ENCODE data around the gene CCSER2.

The CCSER2 gene

DNA sequence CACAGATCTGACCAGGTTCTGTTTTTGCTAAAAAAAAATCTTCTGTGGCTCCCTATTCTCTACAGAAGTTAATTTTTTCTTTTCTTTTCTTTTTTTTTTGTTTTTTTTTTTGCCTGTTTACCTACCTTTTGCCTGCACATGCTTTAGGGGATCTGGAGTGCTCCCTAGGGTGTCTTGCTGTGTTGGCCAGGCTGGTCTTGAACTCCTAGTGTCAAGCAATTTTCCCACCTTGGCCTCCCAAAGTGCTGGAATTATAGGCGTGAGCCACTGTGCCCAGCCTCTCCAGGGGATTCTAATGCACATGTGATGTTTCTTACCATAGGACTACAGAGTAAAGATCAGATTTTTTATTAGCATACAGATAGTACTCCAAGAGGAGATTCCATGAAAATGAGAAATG lies 10.6 kb downstream of the CCSER2 start:
- in situ Hi-C loops (cut with MboI; ENCODE audit: low pct_unique_long_range_greater_than_20kb, low sequenced_read_pairs, unreplicated experiment) = no loop called here

DNA sequence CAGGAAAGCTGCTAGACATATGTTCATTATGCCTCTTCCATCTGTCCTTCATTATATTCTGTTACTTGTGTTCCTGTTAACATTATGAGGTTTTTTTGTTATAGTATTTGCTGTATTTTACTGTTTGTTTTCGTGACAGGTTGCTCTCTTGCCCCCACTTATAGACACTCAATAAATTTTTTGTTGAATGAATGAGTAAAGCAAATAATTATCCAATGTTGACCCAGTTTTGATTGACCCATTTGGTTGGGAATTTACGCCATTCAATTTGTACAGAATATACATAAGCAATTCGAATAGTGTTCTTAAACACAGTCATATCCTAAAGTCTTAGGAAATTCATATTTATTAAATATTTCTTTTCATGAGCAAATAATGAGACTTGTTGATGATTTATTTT lies 11.8 kb downstream of the CCSER2 start:
- in situ Hi-C loops (cut with MboI; ENCODE audit: low pct_unique_long_range_greater_than_20kb, low sequenced_read_pairs, unreplicated experiment) = no loop called here
- TF ChIP-seq, protein P1, sequence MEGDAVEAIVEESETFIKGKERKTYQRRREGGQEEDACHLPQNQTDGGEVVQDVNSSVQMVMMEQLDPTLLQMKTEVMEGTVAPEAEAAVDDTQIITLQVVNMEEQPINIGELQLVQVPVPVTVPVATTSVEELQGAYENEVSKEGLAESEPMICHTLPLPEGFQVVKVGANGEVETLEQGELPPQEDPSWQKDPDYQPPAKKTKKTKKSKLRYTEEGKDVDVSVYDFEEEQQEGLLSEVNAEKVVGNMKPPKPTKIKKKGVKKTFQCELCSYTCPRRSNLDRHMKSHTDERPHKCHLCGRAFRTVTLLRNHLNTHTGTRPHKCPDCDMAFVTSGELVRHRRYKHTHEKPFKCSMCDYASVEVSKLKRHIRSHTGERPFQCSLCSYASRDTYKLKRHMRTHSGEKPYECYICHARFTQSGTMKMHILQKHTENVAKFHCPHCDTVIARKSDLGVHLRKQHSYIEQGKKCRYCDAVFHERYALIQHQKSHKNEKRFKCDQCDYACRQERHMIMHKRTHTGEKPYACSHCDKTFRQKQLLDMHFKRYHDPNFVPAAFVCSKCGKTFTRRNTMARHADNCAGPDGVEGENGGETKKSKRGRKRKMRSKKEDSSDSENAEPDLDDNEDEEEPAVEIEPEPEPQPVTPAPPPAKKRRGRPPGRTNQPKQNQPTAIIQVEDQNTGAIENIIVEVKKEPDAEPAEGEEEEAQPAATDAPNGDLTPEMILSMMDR (IDR thresholded peaks at IDR 0.05; ENCODE audit: extremely low read depth, insufficient read depth, missing control alignments) = no peak
- no peak for DNase-seq (ENCODE audit: low spot score)

More for the DNA sequence above, 10.6 kb downstream of the CCSER2 start:
- TF ChIP-seq, protein P1 (IDR thresholded peaks at IDR 0.05; ENCODE audit: extremely low read depth, insufficient read depth, missing control alignments) = no peak
- no peak for DNase-seq (ENCODE audit: low spot score)

DNA sequence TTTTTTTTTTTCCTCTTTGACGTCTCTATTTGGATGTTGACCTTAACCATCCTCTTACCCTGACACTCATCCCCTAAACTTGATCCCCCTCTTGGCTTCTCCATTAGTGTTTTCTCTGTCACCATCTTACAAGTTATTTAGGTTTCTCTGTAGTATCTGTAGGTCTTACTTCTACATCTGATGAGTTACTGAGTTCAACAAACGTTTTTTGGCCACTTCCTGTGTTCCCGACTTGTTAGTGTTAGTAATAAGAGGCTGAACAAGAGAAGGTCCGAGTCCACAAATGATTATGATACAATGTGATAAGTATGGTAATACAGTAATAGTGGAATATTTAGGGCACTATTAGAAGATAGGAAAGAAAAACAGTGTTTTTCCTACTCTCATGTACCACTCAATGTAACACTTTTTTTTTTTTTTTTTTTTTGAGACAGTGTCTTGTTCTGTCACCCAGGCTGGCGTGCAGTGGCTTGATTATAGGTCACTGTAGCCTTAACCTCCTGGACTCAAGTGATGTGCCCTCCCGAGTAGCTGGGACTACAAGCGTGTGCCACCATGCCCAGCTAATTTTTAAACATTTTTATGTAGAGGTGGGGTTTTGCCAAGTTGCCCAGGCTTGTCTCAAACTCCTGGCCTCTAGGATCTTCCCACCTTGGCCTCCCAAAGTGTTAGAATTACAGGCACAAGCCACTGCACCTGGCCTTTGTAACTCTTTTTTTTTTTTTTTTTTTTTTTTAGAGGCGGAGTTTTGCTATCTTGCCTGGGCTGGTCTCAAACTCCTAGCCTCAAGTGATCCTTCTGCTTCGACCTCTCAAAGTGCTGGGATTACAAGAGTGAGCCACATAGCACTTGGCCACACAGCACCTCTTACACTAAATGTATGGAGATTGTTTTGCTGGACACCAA lies 12.5 kb downstream of the CCSER2 start:
- TF ChIP-seq, protein P1 (IDR thresholded peaks at IDR 0.05; ENCODE audit: extremely low read depth, insufficient read depth, missing control alignments) = no peak
- DNase-seq (ENCODE audit: low spot score) = no peak
- in situ Hi-C loops (cut with MboI; ENCODE audit: low pct_unique_long_range_greater_than_20kb, low sequenced_read_pairs, unreplicated experiment) = no loop called here

DNA sequence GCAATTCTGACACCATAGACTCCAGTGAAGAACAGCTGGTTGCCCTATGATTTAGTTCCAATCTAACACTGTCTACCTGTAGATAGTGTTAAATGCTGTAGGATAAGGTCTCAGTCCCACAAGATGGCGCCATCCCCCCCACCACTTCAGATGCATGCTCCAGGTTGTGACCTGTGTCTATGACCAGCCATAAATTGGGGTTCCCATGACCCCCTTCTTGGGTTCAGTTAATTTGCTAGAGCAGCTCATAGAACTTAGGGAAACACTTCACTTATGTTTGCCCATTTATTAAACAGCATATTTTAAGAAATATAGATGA lies 13.1 kb downstream of the CCSER2 start:
- TF ChIP-seq, protein P1 (IDR thresholded peaks at IDR 0.05; ENCODE audit: extremely low read depth, insufficient read depth, missing control alignments) = peak; percentile 19
- no peak for DNase-seq (ENCODE audit: low spot score)
- in situ Hi-C loops (cut with MboI; ENCODE audit: low pct_unique_long_range_greater_than_20kb, low sequenced_read_pairs, unreplicated experiment) = no loop called here

DNA sequence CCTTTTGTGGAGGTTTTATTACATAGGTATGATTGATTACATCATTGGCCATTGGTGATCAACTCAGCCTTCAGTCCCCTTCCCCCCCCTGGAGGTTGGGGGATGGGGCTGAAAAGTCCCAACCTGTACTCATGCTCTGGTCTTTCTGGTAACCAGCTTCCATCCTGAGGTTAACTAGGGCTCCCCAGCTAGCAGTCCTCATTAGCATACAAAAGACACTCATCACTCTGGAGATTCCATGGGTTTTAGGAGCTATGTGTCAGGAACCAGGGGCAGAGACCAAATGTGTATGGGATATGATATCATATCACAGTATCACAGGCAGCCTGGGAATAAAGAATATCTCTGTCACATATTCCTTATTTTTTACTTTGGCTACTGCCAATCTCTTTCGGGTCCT lies 13.6 kb downstream of the CCSER2 start:
- in situ Hi-C loops (cut with MboI; ENCODE audit: low pct_unique_long_range_greater_than_20kb, low sequenced_read_pairs, unreplicated experiment) = no loop called here
- no peak for DNase-seq (ENCODE audit: low spot score)
- TF ChIP-seq, protein P1 (IDR thresholded peaks at IDR 0.05; ENCODE audit: extremely low read depth, insufficient read depth, missing control alignments) = no peak

DNA sequence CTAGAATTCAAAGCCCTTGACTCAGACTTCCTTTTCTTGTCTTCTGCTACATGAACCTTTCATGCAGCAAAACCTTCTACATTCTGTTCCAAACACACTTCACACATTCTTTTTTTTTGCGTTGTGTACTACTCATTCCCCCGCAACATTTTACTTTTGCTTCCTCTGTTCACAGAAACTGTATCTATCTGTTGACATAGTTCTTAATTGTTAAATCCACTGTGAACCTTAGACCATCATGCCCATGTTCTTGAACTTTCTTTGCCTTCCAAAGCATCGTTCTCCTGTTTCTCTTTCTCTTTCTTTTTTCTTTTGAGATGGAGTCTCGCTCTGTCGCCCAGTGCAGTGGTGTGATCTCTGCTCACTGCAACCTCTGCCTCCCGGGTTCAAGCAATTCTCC lies 14.2 kb downstream of the CCSER2 start:
- TF ChIP-seq, protein P1 (IDR thresholded peaks at IDR 0.05; ENCODE audit: extremely low read depth, insufficient read depth, missing control alignments) = no peak
- no peak for DNase-seq (ENCODE audit: low spot score)
- in situ Hi-C loops (cut with MboI; ENCODE audit: low pct_unique_long_range_greater_than_20kb, low sequenced_read_pairs, unreplicated experiment) = no loop called here
